Prostate gland (tissue), 2 donors: ENCODE results near the gene TSPO. TPM values are rescaled to one million over a fixed set of nuclear protein-coding genes. Genes with fewer than 3 reads are reported as not detected.

Source experiments
- DNase-seq: peaks from one replicate; pipeline ENCODE4 v3.0.0-alpha.2; 2019; ENCODE audit warnings: low spot score
- H3K27ac ChIP-seq, 2 donors: fragments of 200-600 bp; sonication (generic); 2 replicates each; pipeline ENCODE4 v1.5.1; 2017 to 2019
- H3K27me3 ChIP-seq: fragments of 200-600 bp; sonication (generic); replicated peaks from 2 replicates; pipeline ENCODE4 v1.5.1; 2019; ENCODE audit not compliant: insufficient read depth
- H3K36me3 ChIP-seq, 2 donors: fragments of 200-600 bp; sonication (generic); 1 replicate in 1 of 2; 2 replicates in 1 of 2; pipeline versions ENCODE4 v1.5.1 to v1.8.1; 2017 to 2019
- H3K4me1 ChIP-seq: fragments of 200-600 bp; sonication (generic); replicated peaks from 2 replicates; pipeline ENCODE4 v1.5.1; 2019
- H3K4me3 ChIP-seq, 2 donors: fragments of 200-600 bp; sonication (generic); 2 replicates each; pipeline ENCODE4 v1.5.1; 2017 to 2019
- H3K9me3 ChIP-seq: fragments of 200-600 bp; sonication (generic); 2 replicates; pipeline ENCODE4 v1.5.1; 2017
- POLR2A ChIP-seq: fragments of 450-650 bp; IDR thresholded peaks from one replicate; pipeline ENCODE4 v1.6.1; 2016; ENCODE audit warnings: antibody characterized with exemption, mild to moderate bottlenecking
- POLR2AphosphoS5 ChIP-seq: sonication (generic); formaldehyde crosslinking; IDR thresholded peaks from one replicate; pipeline ENCODE4 v1.6.1; 2017; ENCODE audit warnings: antibody characterized with exemption
- WGBS: methylation state at CpG from one replicate; pipeline ENCODE4 v1.1.5; 2018; 5-methylcytosine and 5-hydroxymethylcytosine counted together
- intact Hi-C: fragments of 100-400 bp; cut with DNase I; formaldehyde crosslinking; loops from one replicate; pipeline ENCODE4 v1.14.2; 2022
- total RNA-seq, 2 donors: library from RNA; depleted of rRNA; stranded (reverse); fragments of >200 nt; gene quantifications; one replicate each; pipeline ENCODE4 v1.1.0, GENCODE V29; 2016
- TF ChIP-seq, protein P1 (sequence below), 4 experiments: fragments of 200-600 bp in 2 of 4; fragments of 450-650 bp in 2 of 4; sonication (generic) in 2 of 4; IDR thresholded peaks; 1 replicate in 3 of 4; 2 replicates in 1 of 4; pipeline ENCODE4 v1.5.1; 2016 to 2019; ENCODE audit warnings: antibody characterized with exemption in 4 of 4, mild to moderate bottlenecking in 2 of 4, moderate library complexity in 2 of 4

Gene TSPO
- total RNA-seq, 2 donors from 2014 or later: 238 to 575 TPM

DNA sequence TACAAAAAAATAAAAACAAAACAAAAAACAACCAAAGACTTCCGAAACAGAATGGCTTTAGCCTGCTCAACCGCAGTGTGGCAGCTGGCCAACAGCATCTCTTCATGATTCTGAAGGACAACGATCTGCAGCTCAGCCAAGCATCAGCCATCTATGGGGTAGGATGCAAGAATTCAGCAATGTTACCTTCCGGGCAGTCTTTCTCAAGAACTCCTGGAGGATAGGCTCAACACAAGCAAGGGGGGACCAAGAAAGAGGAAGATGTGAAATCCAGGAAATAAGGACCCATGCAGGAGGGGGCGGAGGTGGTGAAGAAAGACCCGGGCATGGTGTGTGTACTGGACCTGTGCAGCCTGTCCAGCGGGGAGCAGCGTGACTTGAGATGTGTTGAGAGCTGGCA is 3.5 kb upstream of the TSPO start:
- H3K9me3 ChIP-seq: no peaks in the 10 kb centered on the region
- no peak for DNase-seq
- no peak overlapping the region for H3K4me3 ChIP-seq
- H3K27me3 ChIP-seq: no peaks in the 10 kb centered on the region
- no peak overlapping the region for H3K27ac ChIP-seq
- TF ChIP-seq POLR2AphosphoS5: no peak
- TF ChIP-seq POLR2A: no peak
- TF ChIP-seq, protein P1, sequence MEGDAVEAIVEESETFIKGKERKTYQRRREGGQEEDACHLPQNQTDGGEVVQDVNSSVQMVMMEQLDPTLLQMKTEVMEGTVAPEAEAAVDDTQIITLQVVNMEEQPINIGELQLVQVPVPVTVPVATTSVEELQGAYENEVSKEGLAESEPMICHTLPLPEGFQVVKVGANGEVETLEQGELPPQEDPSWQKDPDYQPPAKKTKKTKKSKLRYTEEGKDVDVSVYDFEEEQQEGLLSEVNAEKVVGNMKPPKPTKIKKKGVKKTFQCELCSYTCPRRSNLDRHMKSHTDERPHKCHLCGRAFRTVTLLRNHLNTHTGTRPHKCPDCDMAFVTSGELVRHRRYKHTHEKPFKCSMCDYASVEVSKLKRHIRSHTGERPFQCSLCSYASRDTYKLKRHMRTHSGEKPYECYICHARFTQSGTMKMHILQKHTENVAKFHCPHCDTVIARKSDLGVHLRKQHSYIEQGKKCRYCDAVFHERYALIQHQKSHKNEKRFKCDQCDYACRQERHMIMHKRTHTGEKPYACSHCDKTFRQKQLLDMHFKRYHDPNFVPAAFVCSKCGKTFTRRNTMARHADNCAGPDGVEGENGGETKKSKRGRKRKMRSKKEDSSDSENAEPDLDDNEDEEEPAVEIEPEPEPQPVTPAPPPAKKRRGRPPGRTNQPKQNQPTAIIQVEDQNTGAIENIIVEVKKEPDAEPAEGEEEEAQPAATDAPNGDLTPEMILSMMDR (IDR thresholded peaks at IDR 0.05): no peak
- intact Hi-C loops: no loop called here
- H3K36me3 ChIP-seq: no peaks in the 10 kb centered on the region
- 68% methylated on average over 8 of the region's 8 CpGs for WGBS
- H3K4me1 ChIP-seq: peaks cover 21% of the 10 kb centered on the region

- no peak for DNase-seq
- H3K27ac ChIP-seq: no peak overlapping the region
- H3K27me3 ChIP-seq: no peaks in the 10 kb centered on the region
- H3K36me3 ChIP-seq: no peaks in the 10 kb centered on the region
- intact Hi-C loops: no loop called here
- no peaks in the 10 kb centered on the region for H3K9me3 ChIP-seq
- H3K4me3 ChIP-seq: no peak overlapping the region
- 62% methylated on average over 5 of the region's 6 CpGs for WGBS
- H3K4me1 ChIP-seq: peaks cover 19% of the 10 kb centered on the region
- no peak for TF ChIP-seq POLR2A
- TF ChIP-seq, protein P1 (IDR thresholded peaks at IDR 0.05): no peak
- TF ChIP-seq POLR2AphosphoS5: no peak
Observed at GRCh38 chr22:43148581-43148980, 2.8 kb upstream of the TSPO start.

DNA sequence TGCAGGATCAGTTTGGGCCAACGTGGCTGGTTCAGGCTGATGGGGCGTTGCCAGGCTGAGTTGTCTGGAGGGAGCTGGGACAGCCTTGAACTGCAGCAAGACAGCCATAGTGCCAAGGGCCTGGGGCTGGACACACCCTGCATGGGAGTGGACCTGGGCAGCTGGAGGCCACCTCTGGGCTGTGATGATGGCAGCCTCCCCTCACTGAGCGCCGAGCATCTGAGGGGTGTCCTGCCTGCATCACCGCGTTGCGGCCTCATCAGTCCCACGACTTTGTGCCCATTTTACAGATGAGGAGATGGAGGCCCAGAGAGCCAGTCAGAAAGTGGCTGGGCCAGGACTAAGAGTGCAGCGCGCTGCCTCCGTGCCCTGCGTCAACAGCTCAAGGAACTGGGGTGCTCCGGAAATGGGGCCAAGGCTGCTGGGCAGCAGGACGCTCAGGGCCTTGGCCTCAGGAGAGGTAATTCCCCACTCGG is 590 bp upstream of the TSPO start:
- no peaks in the 10 kb centered on the region for H3K36me3 ChIP-seq
- peak overlapping the region; percentile 81 to 88 for H3K27ac ChIP-seq
- TF ChIP-seq, protein P1 (IDR thresholded peaks at IDR 0.05): no peak
- TF ChIP-seq POLR2A (no peak), POLR2AphosphoS5 (no peak)
- H3K4me3 ChIP-seq: peak overlapping the region; percentile 71 to 75
- WGBS: 73% methylated on average over 15 of the region's 15 CpGs
- DNase-seq: no peak
- peaks cover 10% of the 10 kb centered on the region for H3K4me1 ChIP-seq
- no peaks in the 10 kb centered on the region for H3K9me3 ChIP-seq
- H3K27me3 ChIP-seq: no peaks in the 10 kb centered on the region
- intact Hi-C loops: no loop called here

- H3K9me3 ChIP-seq: no peaks in the 10 kb centered on the region
- peaks cover 10% of the 10 kb centered on the region for H3K4me1 ChIP-seq
- TF ChIP-seq POLR2AphosphoS5: no peak
- TF ChIP-seq POLR2A: no peak
- TF ChIP-seq, protein P1 (IDR thresholded peaks at IDR 0.05): no peak
- intact Hi-C loops: no loop called here
- H3K27ac ChIP-seq: peak overlapping the region; percentile 81 to 88
- H3K27me3 ChIP-seq: no peaks in the 10 kb centered on the region
- H3K4me3 ChIP-seq: peak overlapping the region; percentile 71 to 75
- 15% methylated on average over 17 of the region's 18 CpGs for WGBS
- DNase-seq: no peak
- no peaks in the 10 kb centered on the region for H3K36me3 ChIP-seq
Observed at GRCh38 chr22:43152003-43152356, 621 bp downstream of the TSPO start.

DNA sequence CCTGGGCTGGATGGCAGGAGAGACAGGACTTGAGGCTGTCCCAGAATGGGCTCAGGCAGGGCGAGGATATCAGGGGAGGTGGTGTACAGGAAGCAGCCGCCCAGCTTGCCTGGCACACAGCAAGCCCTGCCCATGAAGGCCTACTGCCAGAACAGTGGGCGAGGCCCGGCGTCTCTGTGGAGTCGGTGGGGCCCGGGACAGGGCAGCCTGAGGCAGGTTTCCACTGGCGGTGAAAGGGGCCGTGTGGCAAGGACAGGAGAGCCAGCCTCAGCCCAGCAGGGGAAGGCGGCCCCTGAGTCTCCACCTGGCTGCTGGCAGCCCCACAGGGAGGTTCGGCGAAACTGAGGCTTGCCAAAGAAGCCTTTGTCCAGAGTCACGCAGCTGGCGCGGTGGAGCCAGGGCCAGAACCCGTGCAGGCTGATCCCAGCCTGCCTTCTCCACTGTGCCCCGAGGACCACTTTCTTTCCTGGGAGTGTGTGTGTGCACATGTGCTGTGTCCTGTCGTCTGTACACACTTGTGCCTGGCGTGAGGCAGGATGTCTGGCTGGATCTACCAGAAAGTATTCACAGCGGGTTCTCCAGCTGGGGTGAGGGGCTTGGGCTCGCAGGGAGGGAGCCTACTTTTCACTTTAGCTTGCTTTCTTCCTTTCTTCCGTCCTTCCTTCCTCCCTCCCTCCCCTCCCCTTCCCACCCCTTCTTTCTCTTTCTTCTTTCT is 1.2 kb downstream of the TSPO start:
- Histone ChIP-seq H3K36me3 (no peaks in the 10 kb centered on the region), H3K9me3 (no peaks in the 10 kb centered on the region), H3K27ac (peak overlapping the region; percentile 81 to 88), H3K4me1 (peaks cover 10% of the 10 kb centered on the region), H3K4me3 (peak overlapping the region; percentile 71 to 75), H3K27me3 (no peaks in the 10 kb centered on the region)
- TF ChIP-seq POLR2A: peak; percentile 70
- TF ChIP-seq, protein P1 (IDR thresholded peaks at IDR 0.05): no peak
- TF ChIP-seq POLR2AphosphoS5: peak; percentile 61
- WGBS: 7% methylated on average over 22 of the region's 22 CpGs
- intact Hi-C loops: no loop called here
- peak; percentile 80 for DNase-seq
